ENCODE results near the gene ASB7. TPM values are rescaled to one million over a fixed set of nuclear protein-coding genes. Genes with fewer than 3 reads are reported as not detected.

Gene ASB7
- total RNA-seq, 4 donors from 2014 or later = 8.2 to 13.4 (median 10.8) TPM

DNA sequence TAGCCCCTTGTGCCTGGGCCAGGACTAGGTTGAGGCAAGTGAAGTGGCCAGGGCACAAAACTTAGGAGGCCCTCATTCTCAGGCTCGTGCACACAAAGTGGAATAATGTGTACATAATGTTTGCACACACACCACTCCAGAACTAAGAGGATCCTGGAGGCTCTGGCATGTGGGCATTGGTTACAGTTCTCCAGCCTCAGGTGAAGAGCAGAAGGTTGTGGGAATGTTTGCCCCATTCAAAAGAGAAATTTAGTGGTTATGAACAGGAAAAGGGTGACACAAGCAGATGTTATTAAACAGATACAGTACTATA, 31.3 kb downstream of the ASB7 start:
- no peaks in the 10 kb centered on the region for H3K9me3 ChIP-seq
- H3K36me3 ChIP-seq = peaks cover 23% of the 10 kb centered on the region
- no peaks in the 10 kb centered on the region for H3K27me3 ChIP-seq
- no peak for TF ChIP-seq POLR2AphosphoS5 (IDR thresholded peaks at IDR 0.05)
- TF ChIP-seq, protein P1, sequence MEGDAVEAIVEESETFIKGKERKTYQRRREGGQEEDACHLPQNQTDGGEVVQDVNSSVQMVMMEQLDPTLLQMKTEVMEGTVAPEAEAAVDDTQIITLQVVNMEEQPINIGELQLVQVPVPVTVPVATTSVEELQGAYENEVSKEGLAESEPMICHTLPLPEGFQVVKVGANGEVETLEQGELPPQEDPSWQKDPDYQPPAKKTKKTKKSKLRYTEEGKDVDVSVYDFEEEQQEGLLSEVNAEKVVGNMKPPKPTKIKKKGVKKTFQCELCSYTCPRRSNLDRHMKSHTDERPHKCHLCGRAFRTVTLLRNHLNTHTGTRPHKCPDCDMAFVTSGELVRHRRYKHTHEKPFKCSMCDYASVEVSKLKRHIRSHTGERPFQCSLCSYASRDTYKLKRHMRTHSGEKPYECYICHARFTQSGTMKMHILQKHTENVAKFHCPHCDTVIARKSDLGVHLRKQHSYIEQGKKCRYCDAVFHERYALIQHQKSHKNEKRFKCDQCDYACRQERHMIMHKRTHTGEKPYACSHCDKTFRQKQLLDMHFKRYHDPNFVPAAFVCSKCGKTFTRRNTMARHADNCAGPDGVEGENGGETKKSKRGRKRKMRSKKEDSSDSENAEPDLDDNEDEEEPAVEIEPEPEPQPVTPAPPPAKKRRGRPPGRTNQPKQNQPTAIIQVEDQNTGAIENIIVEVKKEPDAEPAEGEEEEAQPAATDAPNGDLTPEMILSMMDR (IDR thresholded peaks at IDR 0.05) = no peak
- no peak for DNase-seq (ENCODE audit: low spot score in 2 of 2)
- no peak overlapping the region for H3K4me3 ChIP-seq
- peaks cover 11% of the 10 kb centered on the region for H3K4me1 ChIP-seq
- H3K27ac ChIP-seq = no peak overlapping the region
- 79% methylated on average over 1 of the region's 1 CpG for WGBS

DNA sequence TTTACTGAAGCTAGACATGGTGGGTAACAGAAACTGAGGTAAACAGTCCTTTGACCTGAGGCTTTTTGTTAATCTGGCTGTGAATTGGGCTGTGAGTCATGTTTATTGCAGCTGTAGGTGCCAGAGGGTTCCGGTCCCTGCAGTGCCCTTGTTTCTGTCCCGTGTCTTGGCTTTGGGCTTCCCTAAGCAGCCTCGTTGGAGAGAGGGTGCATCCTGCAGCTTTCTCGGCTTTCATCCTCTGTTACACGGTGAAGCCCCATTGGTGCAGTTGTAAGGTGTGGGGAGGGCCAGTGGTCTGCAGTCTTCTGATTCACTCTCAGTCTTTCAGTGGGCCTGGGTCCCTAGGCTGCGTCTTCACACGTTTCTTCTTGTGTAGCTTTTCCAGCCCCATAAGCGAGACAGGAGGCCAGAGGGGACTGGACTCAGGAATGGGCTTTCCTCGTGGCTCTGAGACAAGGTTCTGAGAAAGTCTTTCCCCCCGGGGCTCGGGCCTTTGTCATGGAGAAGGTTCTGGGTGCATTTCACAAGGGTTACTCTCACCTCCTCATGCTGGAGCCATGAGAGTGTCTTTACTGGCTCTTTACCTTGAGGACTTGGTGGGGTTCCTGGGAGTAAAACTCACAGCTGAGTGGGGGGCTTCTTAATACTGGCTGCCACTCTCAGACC, 33.1 kb downstream of the ASB7 start:
- no peak overlapping the region for H3K27ac ChIP-seq
- H3K27me3 ChIP-seq = no peaks in the 10 kb centered on the region
- WGBS = 68% methylated on average over 11 of the region's 11 CpGs
- peaks cover 11% of the 10 kb centered on the region for H3K4me1 ChIP-seq
- H3K9me3 ChIP-seq = no peaks in the 10 kb centered on the region
- peaks cover 14% of the 10 kb centered on the region for H3K36me3 ChIP-seq
- no peak overlapping the region for H3K4me3 ChIP-seq
- TF ChIP-seq EP300 (IDR thresholded peaks at IDR 0.05) (no peak), POLR2AphosphoS5 (IDR thresholded peaks at IDR 0.05) (no peak), POLR2A (IDR thresholded peaks at IDR 0.05) (no peak)
- TF ChIP-seq, protein P1 (IDR thresholded peaks at IDR 0.05) = no peak
- no peak for DNase-seq (ENCODE audit: low spot score in 2 of 2)

DNA sequence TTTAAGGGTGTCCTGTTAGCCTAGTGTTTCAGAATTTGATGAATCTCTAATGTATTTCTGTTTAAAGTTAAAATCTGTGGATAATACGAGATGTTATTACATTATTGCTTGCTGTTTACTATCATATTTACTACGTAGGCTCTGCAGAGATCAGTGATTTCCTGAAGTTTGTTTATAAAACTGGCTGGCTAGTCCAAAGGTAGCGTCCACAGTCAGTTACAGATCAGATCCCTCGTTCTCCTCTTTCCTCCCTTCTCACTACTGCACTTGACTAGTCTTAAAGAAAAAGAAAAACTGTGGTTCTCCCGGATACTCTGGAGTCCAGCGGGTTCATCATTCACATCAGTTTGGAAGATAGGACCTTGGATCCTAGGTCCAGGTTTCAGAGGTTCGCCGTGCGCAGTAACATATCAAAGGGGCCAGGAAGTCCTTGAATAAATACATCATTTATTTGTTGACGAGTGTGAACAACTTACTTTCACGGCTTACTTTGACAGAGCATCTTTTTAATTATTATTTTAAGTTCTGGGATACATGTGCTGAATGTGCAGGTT, 35.9 kb downstream of the ASB7 start:
- H3K4me3 ChIP-seq = no peak overlapping the region
- 97% methylated on average over 11 of the region's 11 CpGs for WGBS
- H3K27me3 ChIP-seq = no peaks in the 10 kb centered on the region
- DNase-seq (ENCODE audit: low spot score in 2 of 2) = no peak
- H3K4me1 ChIP-seq = peaks cover 16% of the 10 kb centered on the region
- H3K9me3 ChIP-seq = no peaks in the 10 kb centered on the region
- TF ChIP-seq EP300 (IDR thresholded peaks at IDR 0.05) (no peak), POLR2A (IDR thresholded peaks at IDR 0.05) (no peak), POLR2AphosphoS5 (IDR thresholded peaks at IDR 0.05) (no peak)
- TF ChIP-seq, protein P1 (IDR thresholded peaks at IDR 0.05) = no peak
- no peaks in the 10 kb centered on the region for H3K36me3 ChIP-seq
- H3K27ac ChIP-seq = no peak overlapping the region

DNA sequence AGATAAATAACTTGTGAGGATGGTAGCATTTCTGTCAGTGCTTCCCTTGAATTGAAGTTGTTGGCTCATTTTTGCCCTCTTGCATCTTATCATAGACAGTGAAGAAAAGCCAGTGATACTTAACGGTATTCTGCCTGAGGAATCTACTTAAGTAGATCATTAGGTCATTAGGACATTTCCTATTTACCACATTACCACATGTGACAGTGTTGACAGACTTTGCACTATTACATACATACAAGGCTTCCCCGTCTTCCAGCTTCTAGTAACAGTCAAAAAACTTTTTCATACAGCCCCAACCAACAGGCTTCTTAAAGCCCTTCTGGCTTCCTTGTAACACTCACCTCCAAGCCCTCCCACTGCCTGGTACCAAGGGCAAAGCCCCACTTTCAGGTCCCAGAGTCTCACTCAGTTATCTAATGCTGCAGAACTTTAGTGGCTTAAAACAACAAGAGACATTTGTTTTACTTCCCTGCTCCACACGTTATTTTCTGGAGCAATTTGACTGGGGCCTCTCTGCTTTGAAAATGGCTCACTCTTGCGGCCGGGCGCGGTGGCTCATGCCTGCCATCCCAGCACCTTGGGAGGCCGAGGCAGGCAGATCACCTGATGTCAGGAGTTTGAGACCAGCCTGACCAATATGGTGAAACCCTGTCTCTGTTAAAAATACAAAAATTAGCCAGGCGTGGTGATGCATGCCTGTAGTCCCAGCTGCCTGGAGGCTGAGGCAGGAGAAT, 40.0 kb downstream of the ASB7 start:
- Histone ChIP-seq H3K36me3 (no peaks in the 10 kb centered on the region), H3K4me3 (no peak overlapping the region), H3K27ac (no peak overlapping the region), H3K4me1 (peaks cover 4% of the 10 kb centered on the region), H3K27me3 (no peaks in the 10 kb centered on the region), H3K9me3 (no peaks in the 10 kb centered on the region)
- TF ChIP-seq, protein P1 (IDR thresholded peaks at IDR 0.05) = no peak
- TF ChIP-seq EP300 (IDR thresholded peaks at IDR 0.05) = no peak
- TF ChIP-seq POLR2A (IDR thresholded peaks at IDR 0.05) = no peak
- TF ChIP-seq POLR2AphosphoS5 (IDR thresholded peaks at IDR 0.05) = no peak
- no peak for DNase-seq (ENCODE audit: low spot score in 2 of 2)
- 94% methylated on average over 9 of the region's 9 CpGs for WGBS

DNA sequence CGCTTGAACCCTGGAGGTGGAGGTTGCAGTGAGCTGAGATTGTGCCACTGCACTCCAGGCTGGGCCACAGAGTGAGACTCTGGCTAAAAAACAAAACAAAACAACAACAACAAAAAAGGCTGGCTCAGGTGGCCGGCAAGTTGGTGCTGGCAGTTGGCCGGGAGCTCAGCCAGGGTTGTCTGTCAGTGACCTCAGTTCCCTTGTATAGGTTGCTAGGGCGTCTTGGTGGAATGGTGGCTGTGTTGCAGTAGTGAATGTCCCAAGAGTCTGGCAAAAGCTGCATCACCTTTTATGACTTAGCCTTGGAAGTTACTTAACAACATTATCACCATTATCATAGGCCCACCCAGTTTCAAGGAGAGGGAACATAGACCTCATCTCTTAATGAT, 40.6 kb downstream of the ASB7 start:
- no peak for DNase-seq (ENCODE audit: low spot score in 2 of 2)
- Histone ChIP-seq H3K4me1 (peaks cover 4% of the 10 kb centered on the region), H3K27ac (no peak overlapping the region), H3K4me3 (no peak overlapping the region), H3K36me3 (no peaks in the 10 kb centered on the region), H3K27me3 (no peaks in the 10 kb centered on the region), H3K9me3 (no peaks in the 10 kb centered on the region)
- WGBS = 92% methylated on average over 4 of the region's 4 CpGs
- no peak for TF ChIP-seq POLR2A (IDR thresholded peaks at IDR 0.05)
- TF ChIP-seq EP300 (IDR thresholded peaks at IDR 0.05) = no peak
- TF ChIP-seq, protein P1 (IDR thresholded peaks at IDR 0.05) = no peak
- no peak for TF ChIP-seq POLR2AphosphoS5 (IDR thresholded peaks at IDR 0.05)

Measured in suprapubic skin (tissue), 4 donors.